Astrocyte (in vitro differentiated cells and primary cell): ENCODE measurements around the gene ACSL6. TPM values are rescaled to one million over a fixed set of nuclear protein-coding genes. Genes with fewer than 3 reads are reported as not detected.

Source experiments
- DNase-seq: peaks from one replicate; pipeline ENCODE4 v3.0.0-alpha.2; 2010; ENCODE audit warnings: low read depth
- FAIRE-seq: peaks from 2 replicates; lab custom pipeline; 2011; peaks lifted over from hg19 to GRCh38; lab: Jason Lieb, UNC
- H2AFZ ChIP-seq: 2 replicates; pipeline ENCODE4 v1.6.0; 2012; ENCODE audit warnings: low read depth, low read length, inconsistent platforms
- H3K27ac ChIP-seq: 2 replicates; pipeline ENCODE4 v1.5.1; 2011; ENCODE audit warnings: low read depth, low read length, inconsistent platforms
- H3K27me3 ChIP-seq: 2 replicates; pipeline ENCODE4 v1.6.0; 2011; ENCODE audit warnings: low read length, inconsistent platforms; ENCODE audit not compliant: insufficient read depth
- H3K36me3 ChIP-seq: 2 replicates; pipeline ENCODE4 v1.5.1; 2011; ENCODE audit warnings: low read length, inconsistent platforms; ENCODE audit not compliant: insufficient read depth
- H3K4me1 ChIP-seq: 2 replicates; pipeline ENCODE4 v1.5.1; 2011; ENCODE audit warnings: low read length, inconsistent platforms; ENCODE audit not compliant: insufficient read depth
- H3K4me2 ChIP-seq: 2 replicates; pipeline ENCODE4 v1.6.0; 2012; ENCODE audit warnings: low read length, inconsistent platforms
- H3K4me3 ChIP-seq: 2 replicates; pipeline ENCODE4 v1.5.1; 2011; ENCODE audit warnings: low read depth, mild to moderate bottlenecking, low read length, inconsistent platforms; ENCODE audit not compliant: insufficient read depth
- H3K79me2 ChIP-seq: 2 replicates; pipeline ENCODE4 v1.6.0; 2012; ENCODE audit warnings: mild to moderate bottlenecking, low read length, inconsistent platforms; ENCODE audit not compliant: insufficient read depth
- H3K9ac ChIP-seq: 2 replicates; pipeline ENCODE4 v1.6.0; 2012; ENCODE audit warnings: mild to moderate bottlenecking, low read length, inconsistent platforms
- H3K9me3 ChIP-seq: 2 replicates; pipeline ENCODE4 v1.5.1; 2012; ENCODE audit warnings: low read depth, mild to moderate bottlenecking, low read length, inconsistent platforms; ENCODE audit not compliant: insufficient read depth
- H4K20me1 ChIP-seq: 2 replicates; pipeline ENCODE4 v1.6.0; 2012; ENCODE audit warnings: low read length, inconsistent platforms; ENCODE audit not compliant: insufficient read depth
- H3K27ac Mint-ChIP-seq: one replicate; pipeline ENCODE4 v1.8.0; 2021; ENCODE audit warnings: mild to moderate bottlenecking, mixed read lengths; ENCODE audit not compliant: unreplicated experiment
- H3K27me3 Mint-ChIP-seq: one replicate; pipeline ENCODE4 v1.8.0; 2021; ENCODE audit warnings: low read depth, mixed read lengths; ENCODE audit not compliant: unreplicated experiment
- H3K36me3 Mint-ChIP-seq: one replicate; pipeline ENCODE4 v1.8.0; 2021; ENCODE audit warnings: low read depth, mixed read lengths; ENCODE audit not compliant: unreplicated experiment
- H3K4me1 Mint-ChIP-seq: one replicate; pipeline ENCODE4 v1.8.0; 2021; ENCODE audit warnings: low read depth, mixed read lengths; ENCODE audit not compliant: unreplicated experiment
- H3K4me3 Mint-ChIP-seq: one replicate; pipeline ENCODE4 v1.8.0; 2021; ENCODE audit warnings: mild to moderate bottlenecking, moderate library complexity, mixed read lengths; ENCODE audit not compliant: unreplicated experiment
- H3K9me3 Mint-ChIP-seq: one replicate; pipeline ENCODE4 v1.8.0; 2021; ENCODE audit warnings: mild to moderate bottlenecking, mixed read lengths; ENCODE audit not compliant: unreplicated experiment
- CTCF ChIP-seq: IDR thresholded peaks from 2 replicates; pipeline ENCODE4 v1.5.1; 2011; ENCODE audit warnings: low read depth, mild to moderate bottlenecking, inconsistent platforms, low read length, moderate library complexity; ENCODE audit not compliant: insufficient read depth
- EZH2 ChIP-seq: IDR thresholded peaks from 2 replicates; pipeline ENCODE4 v1.6.1; 2012; ENCODE audit warnings: mild to moderate bottlenecking, low read length, inconsistent platforms; ENCODE audit not compliant: insufficient read depth
- total RNA-seq: library from RNA; stranded (reverse); gene quantifications from 2 replicates; pipeline ENCODE4 v1.2.1, GENCODE V29; 2021

The ACSL6 gene
- total RNA-seq, 1 donor from 2014 or later = 0.07 TPM

GRCh38 chr5:132027027-132027426, 15.6 kb upstream of the ACSL6 start:
- Mint-ChIP-seq H3K9me3 (no peaks in the 10 kb centered on the region), H3K4me3 (no peak overlapping the region), H3K27ac (no peak overlapping the region), H3K36me3 (no peaks in the 10 kb centered on the region), H3K4me1 (peaks cover 6% of the 10 kb centered on the region), H3K27me3 (peaks cover 21% of the 10 kb centered on the region)
- DNase-seq (no peak), FAIRE-seq (no peak)
- H3K27me3 ChIP-seq = no peaks in the 10 kb centered on the region
- no peaks in the 10 kb centered on the region for H3K79me2 ChIP-seq
- no peaks in the 10 kb centered on the region for H4K20me1 ChIP-seq
- H3K9ac ChIP-seq = no peak overlapping the region
- H3K4me2 ChIP-seq = no peak overlapping the region
- H3K4me3 ChIP-seq = no peak overlapping the region
- no peaks in the 10 kb centered on the region for H3K36me3 ChIP-seq
- H3K27ac ChIP-seq = no peak overlapping the region
- H3K4me1 ChIP-seq = no peaks in the 10 kb centered on the region
- no peaks in the 10 kb centered on the region for H3K9me3 ChIP-seq
- TF ChIP-seq CTCF = no peak
- TF ChIP-seq EZH2 = no peak
- H2AFZ ChIP-seq = no peak overlapping the region

GRCh38 chr5:132026516-132027008, 15.1 kb upstream of the ACSL6 start:
- Mint-ChIP-seq H3K4me1 (peaks cover 6% of the 10 kb centered on the region), H3K9me3 (no peaks in the 10 kb centered on the region), H3K27me3 (peaks cover 21% of the 10 kb centered on the region), H3K36me3 (no peaks in the 10 kb centered on the region), H3K4me3 (no peak overlapping the region), H3K27ac (no peak overlapping the region)
- H3K9me3 ChIP-seq = no peaks in the 10 kb centered on the region
- no peaks in the 10 kb centered on the region for H4K20me1 ChIP-seq
- DNase-seq (no peak), FAIRE-seq (no peak)
- H3K4me3 ChIP-seq = no peak overlapping the region
- no peaks in the 10 kb centered on the region for H3K4me1 ChIP-seq
- no peak overlapping the region for H3K4me2 ChIP-seq
- no peak overlapping the region for H3K9ac ChIP-seq
- no peak for TF ChIP-seq CTCF
- TF ChIP-seq EZH2 = no peak
- H3K36me3 ChIP-seq = no peaks in the 10 kb centered on the region
- H3K79me2 ChIP-seq = no peaks in the 10 kb centered on the region
- H3K27me3 ChIP-seq = no peaks in the 10 kb centered on the region
- H3K27ac ChIP-seq = no peak overlapping the region
- H2AFZ ChIP-seq = no peak overlapping the region

- Mint-ChIP-seq H3K27me3 (peaks cover 21% of the 10 kb centered on the region), H3K4me3 (no peak overlapping the region), H3K27ac (no peak overlapping the region), H3K9me3 (no peaks in the 10 kb centered on the region), H3K4me1 (peaks cover 6% of the 10 kb centered on the region), H3K36me3 (no peaks in the 10 kb centered on the region)
- no peak overlapping the region for H3K27ac ChIP-seq
- H3K4me2 ChIP-seq = no peak overlapping the region
- DNase-seq (no peak), FAIRE-seq (no peak)
- no peaks in the 10 kb centered on the region for H3K36me3 ChIP-seq
- no peak overlapping the region for H3K9ac ChIP-seq
- H3K4me1 ChIP-seq = no peaks in the 10 kb centered on the region
- no peak overlapping the region for H3K4me3 ChIP-seq
- no peaks in the 10 kb centered on the region for H3K9me3 ChIP-seq
- H2AFZ ChIP-seq = no peak overlapping the region
- H4K20me1 ChIP-seq = no peaks in the 10 kb centered on the region
- TF ChIP-seq CTCF (no peak), EZH2 (no peak)
- no peaks in the 10 kb centered on the region for H3K27me3 ChIP-seq
- H3K79me2 ChIP-seq = no peaks in the 10 kb centered on the region
Measured at GRCh38 chr5:132025403-132025971, 14.0 kb upstream of the ACSL6 start.
